LHCN-M2 (cell line): Measurements from ENCODE around the gene SGK1. TPM values are rescaled to one million over a fixed set of nuclear protein-coding genes. Genes with fewer than 3 reads are reported as not detected.
A peak's percentile ranks its signal among the peaks of the same experiment; 100 is the strongest.
"Not testable (repeated sequence)": the region's sequence is repeated elsewhere in the genome, so short reads cannot be mapped to it uniquely, and the experiment has no call there.

Experiments used
- DNase-seq: peaks from one replicate; pipeline ENCODE4 v3.0.0-alpha.2; 2012; ENCODE audit warnings: low read depth
- total RNA-seq: library from RNA; depleted of rRNA; stranded (reverse); fragments of >200 nt; gene quantifications from 2 replicates; pipeline ENCODE4 v1.2.3, GENCODE V29; 2014

The SGK1 gene
- total RNA-seq, 1 experiment from 2014 or later: 11.5 TPM

DNA sequence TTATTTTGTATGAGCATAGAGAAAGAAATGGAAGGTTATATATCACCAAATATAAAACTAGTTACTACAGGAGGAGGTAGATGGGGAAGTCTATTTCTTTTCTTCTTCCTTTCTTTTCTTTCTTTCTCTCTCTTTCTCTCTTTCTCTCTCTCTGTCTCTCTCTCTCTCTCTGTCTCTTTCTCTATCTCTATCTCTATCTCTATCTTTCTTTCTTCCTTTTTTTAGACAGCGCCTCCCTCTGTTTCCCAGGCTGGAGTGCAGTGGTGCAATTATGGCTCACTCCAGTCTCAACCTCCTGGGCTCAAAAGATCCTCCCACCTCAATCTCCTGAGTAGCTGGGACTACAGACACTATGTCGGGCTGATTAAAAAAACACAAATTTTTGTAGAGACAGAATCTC is 10.2 kb upstream of the SGK1 start:
- no peak for DNase-seq

DNA sequence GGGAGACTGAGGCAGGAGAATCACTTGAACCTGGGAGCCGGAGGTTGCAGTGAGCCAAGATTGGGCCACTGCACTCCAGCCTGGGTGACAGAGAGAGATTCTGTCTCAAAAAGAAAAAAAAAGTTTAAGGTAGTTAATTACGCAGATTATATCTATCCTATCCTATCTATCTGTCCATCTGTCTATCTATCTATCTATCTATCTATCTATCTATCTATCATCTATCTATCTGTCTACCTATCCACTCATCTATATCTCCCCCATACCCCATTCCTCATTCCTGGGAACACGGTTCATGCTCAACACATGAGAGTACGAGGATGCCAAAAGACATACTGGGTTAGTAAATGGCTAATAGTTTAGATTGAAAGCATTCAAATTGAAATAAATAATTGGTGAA is 8.3 kb upstream of the SGK1 start:
- DNase-seq: not testable (repeated sequence)

DNA sequence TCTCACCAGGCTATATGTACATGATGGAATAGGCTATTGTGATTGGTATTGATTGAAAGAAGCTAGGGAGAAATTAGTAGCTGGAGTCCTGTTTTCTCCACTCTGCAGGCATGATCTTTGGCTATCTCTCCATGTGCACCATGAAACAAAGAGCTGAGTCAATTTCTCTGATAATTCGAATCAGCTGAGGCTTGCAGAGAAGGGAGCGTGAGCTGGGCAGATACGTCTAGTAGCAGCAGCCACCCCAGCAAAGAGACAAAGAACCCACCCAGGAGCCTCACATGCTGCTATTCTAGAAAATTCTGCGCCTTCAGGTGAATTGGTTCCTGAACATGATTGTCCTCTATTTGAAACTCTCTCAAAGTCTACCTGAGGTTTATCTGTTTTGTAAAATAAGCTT is 6.9 kb upstream of the SGK1 start:
- no peak for DNase-seq

DNA sequence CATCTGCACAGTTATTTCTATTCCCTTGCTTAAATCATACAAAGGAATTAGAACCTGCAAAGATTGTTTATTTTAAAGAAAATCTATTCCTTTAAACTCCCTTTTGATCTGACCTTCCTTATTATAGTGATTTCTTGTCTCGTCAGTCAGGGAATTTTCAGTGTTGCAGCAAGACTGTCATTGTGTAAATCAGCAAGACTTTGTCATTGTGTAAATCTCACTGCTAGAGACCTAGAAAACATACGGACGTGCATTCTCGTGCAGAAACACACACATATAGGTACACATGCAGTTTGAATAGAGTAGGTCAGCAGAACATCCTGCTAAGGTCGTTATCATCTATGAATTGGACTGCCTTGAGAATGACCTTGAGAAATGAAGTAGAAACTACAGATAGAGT is 6.2 kb upstream of the SGK1 start:
- DNase-seq: no peak

DNA sequence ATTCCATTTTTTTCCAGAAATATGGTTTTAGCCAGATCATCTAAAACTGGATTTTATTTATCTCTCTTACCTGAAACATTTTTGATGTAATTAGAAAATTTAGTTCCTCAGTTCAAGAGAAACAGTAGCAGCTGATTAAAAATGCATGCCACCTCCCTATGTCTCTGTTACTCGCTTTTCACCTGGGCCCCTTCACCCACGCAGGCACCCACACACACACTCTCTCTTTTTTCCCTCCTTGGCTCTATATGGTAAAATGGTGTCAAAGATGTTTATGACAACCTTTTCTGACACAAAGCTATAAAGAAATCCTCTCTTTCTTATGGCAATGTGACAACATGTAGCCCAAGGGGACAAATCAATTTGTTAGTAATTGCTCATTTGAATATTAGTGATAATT is 5.8 kb upstream of the SGK1 start:
- DNase-seq: no peak

DNA sequence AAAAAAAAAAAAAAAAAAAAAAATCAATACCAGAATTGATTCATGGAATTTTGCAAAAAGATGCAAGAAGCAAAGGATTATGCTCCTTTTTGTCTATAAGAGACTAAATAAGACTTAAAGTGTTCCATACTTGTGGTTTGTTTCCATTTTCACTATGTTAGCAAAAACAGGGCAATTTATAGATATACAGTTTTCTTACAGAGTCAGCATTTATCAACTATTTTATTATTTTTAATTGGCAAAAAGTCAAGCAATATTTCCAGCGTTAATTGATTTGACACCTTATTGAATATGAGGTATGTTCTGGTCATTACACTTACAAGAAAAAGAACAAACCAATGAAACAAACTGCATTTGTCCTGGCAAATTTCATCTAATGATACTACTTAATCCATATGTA is 5.4 kb upstream of the SGK1 start:
- no peak for DNase-seq

DNA sequence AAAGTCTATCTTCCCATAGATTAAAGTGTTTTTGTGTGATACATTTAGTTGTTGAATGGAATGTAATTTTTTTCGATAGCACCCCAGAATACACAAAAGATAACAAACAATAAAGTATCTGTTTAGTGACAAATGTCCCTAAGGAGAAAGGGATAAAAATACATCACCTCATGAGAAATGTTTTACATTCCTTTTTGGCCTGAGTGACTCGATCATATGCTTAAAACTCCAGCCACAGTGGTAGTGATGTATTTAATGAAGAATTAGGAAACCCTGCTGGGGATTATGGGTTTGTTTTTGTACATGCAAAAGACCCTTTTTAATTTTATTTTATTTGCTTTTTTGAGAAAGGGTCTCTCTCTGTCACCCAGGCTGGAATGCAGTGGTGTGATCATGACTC is 4.3 kb upstream of the SGK1 start:
- DNase-seq: peak; percentile 31

DNA sequence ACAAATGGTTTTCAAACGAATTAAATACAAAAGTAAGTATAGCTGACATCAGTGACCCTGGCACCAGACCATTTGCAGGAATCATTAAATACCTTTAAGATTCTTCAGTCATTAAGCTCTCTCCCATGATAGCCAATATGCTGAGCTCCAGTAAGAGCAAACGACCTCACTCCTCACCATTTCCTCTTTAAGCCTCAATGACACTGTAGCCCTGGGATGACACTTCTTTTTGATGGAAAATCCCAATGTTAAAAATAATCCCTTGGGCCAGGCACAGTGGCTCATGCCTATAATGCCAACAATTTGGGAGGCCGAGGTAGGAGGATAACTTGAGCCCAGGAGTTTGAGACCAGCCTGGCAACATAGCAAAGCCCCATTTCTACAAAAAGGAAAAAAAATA is 3.3 kb upstream of the SGK1 start:
- no peak for DNase-seq

DNA sequence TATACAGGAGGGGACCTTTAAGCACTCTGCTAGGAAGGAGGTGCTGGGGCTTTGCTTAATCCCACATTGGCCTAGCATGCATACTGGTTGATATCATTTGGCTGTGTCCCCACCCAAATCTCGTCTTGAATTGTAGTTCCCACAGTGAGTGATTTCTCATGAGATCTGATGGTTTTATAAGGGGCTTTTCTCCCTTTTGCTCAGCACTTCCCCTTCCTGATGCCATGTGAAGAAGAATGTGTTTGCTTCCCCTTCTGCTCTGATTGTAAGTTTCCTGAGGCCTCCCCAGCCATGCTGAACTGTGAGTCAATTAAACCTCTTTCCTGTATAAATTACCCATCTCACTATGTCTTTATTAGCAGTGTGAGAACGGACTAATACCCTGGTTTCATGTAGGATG is 1.8 kb upstream of the SGK1 start:
- DNase-seq: not testable (repeated sequence)

DNA sequence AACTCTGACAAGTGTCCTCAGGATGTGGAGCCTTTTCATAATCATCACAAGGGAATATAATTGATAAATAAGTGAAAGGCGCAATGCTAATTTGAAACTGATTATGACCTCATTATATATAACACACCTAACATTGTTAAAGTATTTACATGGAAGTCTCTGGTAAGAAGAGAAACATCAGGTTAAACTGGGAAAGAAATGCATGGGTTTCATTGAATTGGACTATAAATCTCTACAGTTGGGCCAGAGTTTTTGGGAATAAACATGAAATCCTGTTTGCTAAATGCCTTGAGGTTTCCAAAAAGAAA is 1.0 kb upstream of the SGK1 start:
- DNase-seq: no peak

DNA sequence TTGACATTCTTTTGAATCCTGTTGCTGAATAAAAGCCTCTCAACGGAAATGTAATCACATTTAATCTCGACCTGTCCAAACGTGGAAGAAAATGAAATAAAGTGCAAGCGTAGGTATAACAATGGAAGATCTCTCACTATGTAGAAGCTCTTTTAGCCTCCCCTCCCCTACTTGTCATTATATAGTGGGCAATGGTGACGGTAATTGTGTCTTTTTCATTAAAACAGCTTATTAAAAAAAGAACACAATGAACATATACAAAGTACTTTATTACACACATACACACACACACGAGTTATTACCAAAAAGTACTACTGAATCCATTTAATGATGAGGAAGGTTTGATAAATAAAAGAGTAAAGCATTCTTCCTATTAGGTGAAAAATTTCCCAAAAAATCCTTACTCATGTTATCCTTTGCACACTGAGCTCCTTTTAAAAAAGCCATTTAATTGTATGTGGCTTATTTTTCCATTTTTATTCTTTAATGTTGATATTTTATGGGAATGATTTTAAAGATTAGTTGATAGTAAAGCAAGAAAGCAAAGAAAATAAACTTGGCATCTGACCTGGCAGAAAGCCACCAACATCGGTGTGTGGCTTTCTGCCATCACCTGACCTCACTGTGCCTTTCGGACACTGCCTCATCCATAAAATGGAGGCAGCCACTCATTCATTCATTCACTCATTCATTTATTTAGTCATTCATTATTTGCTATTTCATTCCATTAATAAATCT is 493 bp upstream of the SGK1 start:
- DNase-seq: no peak

DNA sequence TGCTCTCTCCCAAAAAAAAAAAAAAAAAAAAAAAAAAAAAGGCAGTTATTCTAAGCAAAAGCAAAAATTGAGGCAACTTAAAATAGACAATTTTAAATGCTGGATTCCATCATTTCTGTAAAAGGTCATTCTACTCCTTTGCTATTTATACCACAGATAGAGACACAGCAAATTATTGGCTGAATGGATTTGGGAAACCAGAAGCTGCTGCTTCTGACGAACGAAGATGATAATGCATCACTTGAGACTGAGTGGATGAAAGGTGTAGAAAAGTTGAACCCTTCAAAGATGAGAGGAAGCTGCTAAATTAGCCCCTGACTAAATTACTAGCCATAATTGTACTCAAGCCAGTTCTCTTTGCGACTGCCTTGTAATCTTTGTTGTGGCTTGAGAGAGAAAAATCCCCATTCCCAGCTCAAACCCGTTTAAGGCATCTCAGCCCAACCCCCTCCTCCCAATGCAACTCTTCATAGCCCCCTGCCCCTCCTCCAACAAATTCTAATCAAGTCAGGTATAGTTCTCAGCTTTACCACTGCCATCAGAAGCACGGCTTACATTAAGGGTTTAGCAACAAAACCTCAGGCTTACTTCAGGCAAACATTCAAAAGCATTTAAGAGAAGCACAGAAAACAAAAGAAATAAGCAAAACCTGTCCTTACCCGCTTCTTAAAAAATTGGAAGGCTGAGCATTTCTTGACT is 1.0 kb downstream of the SGK1 start:
- no peak for DNase-seq

DNA sequence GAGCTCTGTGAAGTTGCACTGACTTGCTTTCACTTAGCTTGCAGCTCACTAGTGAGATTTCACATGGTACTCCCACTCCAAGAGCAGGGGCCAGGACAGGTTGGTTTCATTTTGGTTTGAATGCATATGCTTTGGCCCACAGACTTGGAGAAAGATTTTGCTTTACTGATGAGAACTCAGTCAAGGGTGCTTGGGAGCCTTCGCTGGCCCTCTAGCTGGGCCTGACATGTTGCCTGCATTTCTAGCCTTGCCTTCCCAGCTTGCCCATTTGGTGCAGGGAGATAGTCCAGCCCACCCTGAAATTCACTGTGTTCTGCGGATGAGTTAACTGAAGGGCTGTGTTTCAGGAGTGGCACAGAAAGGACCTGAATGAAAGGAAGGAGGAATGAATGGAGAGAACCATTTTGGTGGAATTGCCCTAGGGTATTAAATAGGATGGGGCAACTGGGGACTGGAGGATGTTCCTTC is 1.9 kb downstream of the SGK1 start:
- DNase-seq: no peak

DNA sequence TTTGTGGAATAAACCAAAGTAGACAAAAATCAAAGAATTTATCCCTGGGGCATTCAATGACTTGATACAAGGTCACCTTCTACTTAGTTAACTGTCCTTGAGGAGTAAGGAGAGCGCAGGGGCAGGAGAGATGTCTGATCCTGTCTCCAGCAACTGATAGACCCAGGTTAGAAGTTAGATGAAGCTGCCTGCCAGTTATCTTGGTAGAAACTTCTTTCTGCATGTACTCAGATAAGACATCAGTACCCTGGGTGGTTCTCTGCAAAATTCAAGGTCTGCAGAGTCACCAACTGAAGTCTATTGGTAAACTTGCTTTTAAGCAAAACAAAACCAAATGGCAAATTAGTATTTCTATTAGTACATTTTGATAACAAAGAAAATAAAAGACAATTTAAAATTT is 2.7 kb downstream of the SGK1 start:
- DNase-seq: no peak

DNA sequence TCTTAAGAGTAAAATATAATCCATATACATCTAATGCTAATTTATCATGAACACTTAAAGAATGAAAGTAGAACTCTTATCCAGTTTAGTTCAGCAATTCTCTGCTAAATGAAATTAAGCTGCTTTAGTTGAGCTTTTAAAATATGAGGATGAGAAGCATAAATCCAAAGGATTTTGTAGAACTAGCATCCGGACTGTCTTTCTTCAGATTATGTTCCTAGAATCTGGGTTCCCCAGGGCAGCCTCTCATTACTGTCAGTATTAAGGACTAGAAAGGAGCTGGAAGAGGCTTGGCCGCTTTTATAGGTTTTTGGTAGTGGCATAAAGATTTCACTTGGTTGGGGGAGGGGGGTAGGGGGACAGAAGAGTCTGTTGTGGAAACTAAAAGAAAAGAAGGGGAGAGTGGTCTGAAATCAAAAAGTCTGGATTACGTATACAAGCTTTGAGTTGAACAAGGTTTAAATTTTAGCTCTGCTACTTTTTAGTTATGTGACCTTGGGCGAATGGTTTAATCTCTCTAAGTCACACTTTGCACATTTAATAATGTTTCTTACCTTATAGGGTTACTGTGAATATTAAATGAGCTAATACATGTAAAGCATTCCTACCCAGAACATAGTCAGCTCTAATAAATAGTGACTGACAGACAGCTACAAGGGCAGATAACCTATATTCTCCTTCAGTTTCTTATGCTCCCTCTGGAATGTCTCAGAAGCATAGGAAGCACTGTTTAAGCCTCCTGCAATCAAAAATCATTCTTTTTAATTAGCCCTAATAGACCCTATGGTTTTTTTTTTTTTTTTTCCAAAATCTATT is 3.7 kb downstream of the SGK1 start:
- DNase-seq: no peak

DNA sequence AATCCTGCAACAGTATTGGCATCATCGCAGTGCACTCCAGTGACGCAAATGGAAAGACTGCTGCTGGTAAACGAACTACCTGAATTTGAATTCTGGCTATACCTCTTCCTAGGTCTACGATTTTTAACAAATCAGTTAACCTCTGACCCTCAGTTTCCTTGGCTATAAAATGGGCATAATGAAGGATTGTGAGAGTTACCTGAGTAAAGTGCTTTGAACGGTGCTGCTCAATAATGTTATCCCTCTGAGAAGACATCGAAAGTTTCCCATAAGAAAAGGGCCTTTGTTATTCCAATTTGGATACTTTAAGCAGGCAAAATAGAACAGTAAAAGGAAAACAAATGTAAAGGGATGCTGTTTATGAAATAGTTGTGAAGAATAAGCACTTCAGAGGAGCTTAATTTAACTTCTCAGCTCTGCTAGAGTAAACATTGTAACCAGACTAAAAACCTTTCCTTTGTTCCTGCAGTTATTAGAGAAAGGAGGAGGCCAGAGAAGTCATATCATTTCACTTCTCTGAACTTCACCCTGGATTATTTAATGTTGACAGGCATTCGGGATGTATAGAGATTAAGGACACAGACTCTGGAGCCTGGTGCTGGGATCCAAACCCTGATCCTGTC is 5.8 kb downstream of the SGK1 start:
- no peak for DNase-seq

DNA sequence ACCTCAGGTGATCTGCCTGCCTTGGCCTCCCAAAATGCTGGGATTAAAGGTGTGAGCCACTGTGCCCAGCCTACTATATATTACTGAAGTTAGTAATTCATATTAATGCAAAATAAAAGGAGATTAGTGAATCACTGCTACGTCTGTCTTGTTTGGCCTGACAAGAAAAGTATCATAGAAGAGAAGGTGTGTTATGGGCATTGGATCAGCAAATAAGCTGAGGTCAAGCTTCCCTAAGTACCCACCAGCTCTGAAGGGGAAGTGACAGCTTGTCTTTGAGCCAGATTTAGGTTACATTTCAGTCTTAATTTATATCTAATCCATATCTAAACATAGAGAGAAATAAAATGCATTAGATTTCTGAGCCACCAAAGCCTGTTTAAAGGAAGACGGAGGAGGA is 7.1 kb downstream of the SGK1 start:
- no peak for DNase-seq

DNA sequence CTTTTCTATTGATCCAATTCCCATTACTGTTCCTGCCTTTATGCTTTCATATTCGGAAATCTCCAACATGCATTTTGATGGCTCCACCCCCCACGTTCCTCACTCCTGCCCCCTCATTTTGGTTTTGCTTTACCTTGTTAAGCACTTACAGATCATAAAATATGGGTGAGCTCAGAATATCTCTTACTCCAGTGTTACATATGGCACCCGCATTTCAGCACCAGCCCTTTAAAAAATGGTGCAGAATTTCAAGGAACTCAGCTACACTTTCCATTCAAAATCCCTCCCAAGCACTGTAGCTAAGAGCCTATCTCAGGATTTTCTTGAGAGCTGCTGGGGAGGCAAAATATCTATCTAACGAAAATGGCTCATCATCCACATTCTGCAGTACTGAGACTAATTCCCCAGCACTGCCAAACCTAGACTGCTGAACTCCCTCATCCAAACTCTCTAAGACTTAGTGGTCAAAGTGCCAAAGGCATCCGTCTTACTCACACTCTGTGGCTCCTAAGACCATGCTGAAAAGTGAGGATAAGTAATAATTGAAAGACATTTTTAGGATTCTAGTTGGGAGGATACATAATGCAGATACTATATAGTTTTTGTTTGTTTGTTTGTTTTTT is 7.8 kb downstream of the SGK1 start:
- DNase-seq: no peak

DNA sequence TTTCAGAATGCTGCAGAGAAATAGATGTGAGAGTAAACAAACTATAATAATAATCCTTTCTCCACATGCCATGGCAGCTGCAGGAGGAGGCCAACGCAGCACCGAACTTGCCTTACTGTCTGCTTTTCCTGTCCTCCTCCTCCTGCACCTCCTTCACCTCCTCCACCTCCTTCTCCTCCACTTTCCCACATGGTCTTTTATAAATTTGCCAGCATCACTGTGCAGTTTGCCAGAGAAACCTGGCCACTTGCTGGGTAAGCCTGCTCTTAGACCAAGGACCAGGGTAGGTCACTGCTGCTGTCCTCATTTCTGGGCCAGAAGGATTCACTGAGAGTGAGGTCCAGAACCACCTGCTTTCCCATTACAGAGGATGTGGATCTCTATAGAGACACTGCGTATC is 8.7 kb downstream of the SGK1 start:
- no peak for DNase-seq

DNA sequence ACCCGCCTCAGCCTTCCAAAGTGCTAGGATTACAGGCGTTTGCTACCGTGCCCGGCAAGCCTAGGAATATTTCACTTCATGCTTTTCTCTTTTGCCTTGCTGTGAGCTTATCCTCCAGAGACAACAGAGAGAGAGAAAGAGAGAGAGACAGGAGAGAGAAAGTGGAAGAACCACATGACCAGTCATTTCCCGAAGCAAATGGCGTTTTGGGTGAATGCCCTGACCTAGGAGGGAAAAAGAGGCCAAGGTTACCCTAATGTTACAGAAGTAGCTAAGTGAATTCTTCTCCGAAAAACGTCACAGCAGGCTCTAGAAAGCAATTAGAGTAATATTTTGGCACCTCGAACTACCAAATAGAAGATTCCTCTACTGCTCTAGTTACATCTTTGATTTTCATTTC is 9.1 kb downstream of the SGK1 start:
- no peak for DNase-seq

DNA sequence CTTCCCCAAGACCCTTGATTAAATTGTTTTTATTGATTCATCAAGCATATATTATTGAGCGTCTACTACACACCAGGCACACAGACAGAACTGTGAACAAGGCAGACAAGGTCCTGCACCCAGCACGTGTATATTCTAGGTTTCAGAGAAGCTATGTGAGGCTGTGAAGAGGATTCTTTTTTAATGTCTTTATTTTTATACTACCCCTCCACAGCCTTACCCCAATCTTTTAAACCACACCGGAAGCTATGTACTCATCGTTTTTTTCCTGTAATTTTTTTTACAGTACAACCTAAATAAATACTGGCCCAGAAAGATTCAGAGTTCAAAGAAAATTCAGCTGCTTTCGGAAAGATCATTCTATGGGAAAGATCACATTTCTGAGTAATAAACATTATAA is 10.0 kb downstream of the SGK1 start:
- DNase-seq: no peak

DNA sequence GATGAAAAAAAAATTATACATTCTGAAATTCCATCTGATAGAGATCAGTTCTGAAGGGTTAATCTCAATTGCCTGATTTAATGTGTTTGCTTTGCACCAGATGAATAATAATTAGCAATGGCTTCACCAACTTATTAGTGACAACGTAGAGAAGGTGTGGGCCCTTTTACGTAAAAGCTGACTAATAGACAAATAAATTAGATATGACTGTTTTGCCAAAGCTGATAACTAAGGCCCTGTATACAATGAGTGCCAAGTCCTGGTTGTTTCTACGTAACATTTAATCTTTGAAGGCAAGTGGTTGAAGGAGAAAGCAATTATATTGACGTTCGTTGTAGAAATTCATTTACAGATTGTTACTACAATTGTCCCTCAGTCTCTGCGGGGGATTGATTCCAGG is 10.8 kb downstream of the SGK1 start:
- DNase-seq: no peak
